Fibroblast of the aortic adventitia (primary cell): ENCODE measurements around the gene MROH7. TPM values are rescaled to one million over a fixed set of nuclear protein-coding genes. Genes with fewer than 3 reads are reported as not detected.

ENCODE experiments used
- DNase-seq: peaks from one replicate; pipeline ENCODE4 v3.0.0-alpha.2; 2010; ENCODE audit warnings: low read depth
- H3K4me3 ChIP-seq: 2 replicates; pipeline ENCODE4 v1.5.1; 2011; ENCODE audit warnings: low read depth, mild to moderate bottlenecking, control low read depth, low read length, moderate library complexity
- total RNA-seq: library from RNA; depleted of rRNA; stranded (reverse); fragments of >200 nt; gene quantifications from 2 replicates; pipeline ENCODE4 v1.2.3, GENCODE V29; 2012; ENCODE audit warnings: low replicate concordance
- TF ChIP-seq, protein P1 (sequence below): IDR thresholded peaks from 2 replicates; pipeline ENCODE4 v1.5.1; 2011; ENCODE audit warnings: mild to moderate bottlenecking, low read length, control low read depth, inconsistent platforms; ENCODE audit not compliant: insufficient read depth

The MROH7 gene
- total RNA-seq, 1 donor = 0.27 TPM

DNA sequence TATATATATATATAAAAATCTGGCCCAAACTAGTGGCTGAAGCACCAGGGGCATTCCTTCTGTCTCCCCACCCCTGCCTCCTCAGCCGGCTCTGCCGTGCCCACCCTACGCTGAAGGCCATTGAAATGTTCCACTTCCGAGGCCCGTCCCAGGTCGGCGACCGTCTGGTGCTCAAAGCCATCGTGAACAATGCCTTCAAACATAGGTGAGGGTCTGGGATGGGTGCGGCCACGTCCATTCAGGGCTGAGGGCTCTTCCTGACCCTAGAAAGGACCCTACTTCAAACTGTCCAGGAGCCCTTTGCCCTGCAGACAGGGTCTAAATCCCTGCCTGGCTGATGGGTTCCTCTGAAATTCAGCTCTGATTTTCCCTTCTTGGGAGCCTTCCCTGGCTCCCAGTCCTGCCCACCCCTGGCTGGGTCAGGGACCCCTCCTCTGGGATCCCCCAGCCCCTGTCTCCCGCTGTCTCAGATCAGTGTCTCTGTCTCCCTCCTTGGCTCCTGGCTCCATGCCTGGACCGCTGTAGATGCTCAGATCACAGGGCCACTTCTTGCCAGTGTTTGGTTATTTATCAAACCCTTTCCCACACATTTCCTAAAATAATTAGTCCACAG is 42.3 kb upstream of the MROH7 start:
- DNase-seq = no peak
- TF ChIP-seq, protein P1, sequence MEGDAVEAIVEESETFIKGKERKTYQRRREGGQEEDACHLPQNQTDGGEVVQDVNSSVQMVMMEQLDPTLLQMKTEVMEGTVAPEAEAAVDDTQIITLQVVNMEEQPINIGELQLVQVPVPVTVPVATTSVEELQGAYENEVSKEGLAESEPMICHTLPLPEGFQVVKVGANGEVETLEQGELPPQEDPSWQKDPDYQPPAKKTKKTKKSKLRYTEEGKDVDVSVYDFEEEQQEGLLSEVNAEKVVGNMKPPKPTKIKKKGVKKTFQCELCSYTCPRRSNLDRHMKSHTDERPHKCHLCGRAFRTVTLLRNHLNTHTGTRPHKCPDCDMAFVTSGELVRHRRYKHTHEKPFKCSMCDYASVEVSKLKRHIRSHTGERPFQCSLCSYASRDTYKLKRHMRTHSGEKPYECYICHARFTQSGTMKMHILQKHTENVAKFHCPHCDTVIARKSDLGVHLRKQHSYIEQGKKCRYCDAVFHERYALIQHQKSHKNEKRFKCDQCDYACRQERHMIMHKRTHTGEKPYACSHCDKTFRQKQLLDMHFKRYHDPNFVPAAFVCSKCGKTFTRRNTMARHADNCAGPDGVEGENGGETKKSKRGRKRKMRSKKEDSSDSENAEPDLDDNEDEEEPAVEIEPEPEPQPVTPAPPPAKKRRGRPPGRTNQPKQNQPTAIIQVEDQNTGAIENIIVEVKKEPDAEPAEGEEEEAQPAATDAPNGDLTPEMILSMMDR = no peak
- H3K4me3 ChIP-seq = no peak overlapping the region

DNA sequence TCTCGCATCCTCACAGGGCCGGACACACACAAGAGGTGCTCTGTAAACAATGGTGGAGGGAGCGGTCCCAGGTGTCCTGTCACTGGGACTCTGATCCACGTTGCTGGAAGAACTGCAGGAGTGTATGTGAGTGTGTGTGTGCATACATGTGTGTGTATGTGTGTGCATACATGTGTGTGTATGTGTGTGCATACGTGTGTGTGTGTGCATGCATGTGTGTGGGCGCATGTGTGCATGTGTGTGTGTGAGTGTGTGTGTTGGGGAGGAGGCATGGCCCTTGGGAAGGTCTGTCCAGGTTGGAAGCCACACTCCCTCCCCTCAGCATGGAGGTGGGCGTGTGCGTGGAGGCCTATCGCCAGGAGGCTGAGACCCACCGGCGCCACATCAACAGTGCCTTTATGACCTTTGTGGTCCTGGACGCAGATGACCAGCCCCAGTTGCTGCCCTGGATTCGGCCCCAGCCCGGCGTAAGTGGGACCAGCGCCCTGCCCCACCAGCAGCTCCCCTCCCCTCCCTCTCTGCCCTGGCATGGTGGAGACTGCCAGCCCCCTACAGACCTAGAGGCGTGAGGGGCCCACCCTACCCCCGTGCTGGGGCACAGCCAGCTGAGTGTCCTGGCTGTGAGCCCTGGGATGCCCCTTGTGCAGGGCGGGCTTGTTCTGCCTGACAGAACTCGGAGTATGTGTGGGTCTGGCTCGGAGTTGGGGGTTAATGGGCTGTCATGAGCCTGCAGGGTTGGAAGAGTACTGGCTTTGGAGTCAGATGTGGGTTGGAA is 40.5 kb upstream of the MROH7 start:
- no peak for DNase-seq
- H3K4me3 ChIP-seq = no peak overlapping the region
- TF ChIP-seq, protein P1 = no peak

DNA sequence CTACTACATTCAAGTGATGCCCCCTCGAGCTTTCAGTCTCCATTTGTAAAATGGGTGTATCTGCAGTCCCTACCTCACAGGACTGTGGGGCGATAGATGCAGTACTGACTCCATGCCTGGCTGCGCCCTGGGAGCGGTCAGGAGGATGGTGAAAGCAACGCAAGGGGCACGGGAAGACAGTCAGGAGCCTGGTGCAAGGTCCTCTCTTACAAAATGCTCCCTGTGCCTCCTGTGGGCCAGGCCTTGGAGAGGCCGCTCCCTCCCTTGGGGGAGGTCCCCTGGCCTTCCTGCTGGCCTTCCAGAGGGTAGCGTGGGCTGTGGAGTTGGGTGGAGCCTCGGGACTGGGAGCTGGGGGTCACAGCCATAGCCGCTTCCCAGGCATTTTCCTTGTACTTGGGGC is 39.9 kb upstream of the MROH7 start:
- DNase-seq = no peak
- H3K4me3 ChIP-seq = no peak overlapping the region
- TF ChIP-seq, protein P1 = no peak

DNA sequence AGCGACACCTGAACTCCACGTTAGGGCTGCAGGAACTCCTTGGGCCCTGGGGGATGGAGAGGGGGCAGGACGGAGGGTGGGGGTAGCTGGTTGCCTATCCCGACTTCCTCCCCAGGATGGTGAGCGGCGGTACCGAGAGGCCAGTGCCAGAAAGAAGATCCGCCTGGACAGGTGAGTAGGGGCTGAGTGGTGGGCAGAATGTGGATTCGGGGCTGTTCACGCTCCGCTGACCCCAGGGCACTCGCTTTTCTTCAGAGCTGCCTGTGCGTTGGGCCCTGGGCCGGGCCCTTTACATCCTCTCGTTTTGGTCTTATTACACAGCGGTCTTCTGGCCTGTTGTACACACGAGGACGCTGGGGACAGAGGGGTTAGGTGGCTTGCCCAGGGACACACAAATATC is 39.0 kb upstream of the MROH7 start:
- H3K4me3 ChIP-seq = no peak overlapping the region
- DNase-seq = no peak
- TF ChIP-seq, protein P1 = no peak

DNA sequence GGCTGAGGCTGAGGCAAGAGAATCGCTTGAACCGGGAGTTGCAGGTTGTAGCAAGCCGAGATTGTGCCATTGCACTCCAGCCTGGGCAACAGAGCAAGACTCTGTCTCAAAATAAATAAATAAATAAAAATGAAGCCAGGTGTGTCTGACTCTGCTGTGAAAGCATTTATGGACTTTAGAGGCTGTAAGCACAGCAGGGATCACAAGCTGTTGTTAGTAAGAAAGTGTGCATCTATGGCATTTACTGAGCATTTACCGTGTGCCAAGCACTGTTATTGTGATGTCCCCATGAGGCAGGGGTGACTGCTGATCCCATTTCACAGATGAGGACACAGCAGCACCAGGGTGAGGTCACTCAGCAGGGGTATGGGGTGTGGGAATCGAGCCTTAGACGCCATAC is 38.3 kb upstream of the MROH7 start:
- TF ChIP-seq, protein P1 = no peak
- no peak for DNase-seq
- no peak overlapping the region for H3K4me3 ChIP-seq

DNA sequence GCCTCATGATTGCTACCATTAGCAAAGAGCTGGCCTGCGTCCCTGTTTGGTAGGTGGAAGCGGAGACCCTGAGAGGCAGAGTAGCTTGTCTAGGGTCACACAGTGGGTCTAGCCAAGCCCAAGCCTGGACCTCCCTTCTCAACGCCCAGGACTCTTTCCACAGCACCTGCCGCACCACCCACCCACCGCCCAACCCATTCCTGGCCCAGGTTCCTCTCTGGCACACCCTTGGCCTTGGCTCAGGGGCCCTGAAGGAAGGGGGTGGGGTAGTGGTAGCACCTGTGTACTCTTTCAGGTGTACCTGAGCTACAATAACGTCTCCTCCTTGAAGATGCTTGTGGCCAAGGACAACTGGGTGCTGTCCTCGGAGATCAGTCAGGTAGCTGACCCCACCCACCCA is 37.5 kb upstream of the MROH7 start:
- no peak for DNase-seq
- H3K4me3 ChIP-seq = no peak overlapping the region
- TF ChIP-seq, protein P1 = no peak
